Type B pancreatic cell (in vitro differentiated cells): Measurements from ENCODE around the gene SMAP1. TPM values are rescaled to one million over a fixed set of nuclear protein-coding genes. Genes with fewer than 3 reads are reported as not detected.

Experiments
- DNase-seq: peaks from one replicate; pipeline ENCODE4 v3.0.0; 2021; ENCODE audit warnings: mixed read lengths; ENCODE audit not compliant: unreplicated experiment; ENCODE audit errors: extremely low spot score
- H3K27ac Mint-ChIP-seq: 2 replicates; pipeline ENCODE4 v1.8.0; 2021; ENCODE audit warnings: mild to moderate bottlenecking, mixed read lengths
- H3K27me3 Mint-ChIP-seq: 2 replicates; pipeline ENCODE4 v1.8.0; 2021; ENCODE audit warnings: mixed read lengths
- H3K36me3 Mint-ChIP-seq: 2 replicates; pipeline ENCODE4 v1.8.0; 2021; ENCODE audit warnings: mixed read lengths
- H3K4me1 Mint-ChIP-seq: one replicate; pipeline ENCODE4 v1.8.0; 2021; ENCODE audit warnings: mixed read lengths; ENCODE audit not compliant: unreplicated experiment
- H3K4me3 Mint-ChIP-seq: 2 replicates; pipeline ENCODE4 v1.8.0; 2021; ENCODE audit warnings: mild to moderate bottlenecking, mixed read lengths
- H3K9me3 Mint-ChIP-seq: 2 replicates; pipeline ENCODE4 v1.8.0; 2021; ENCODE audit warnings: mixed read lengths
- CTCF ChIP-seq: fragments of 200-600 bp; sonication (generic); conservative IDR thresholded peaks from 2 replicates; pipeline ENCODE4 v1.5.0; 2021; ENCODE audit warnings: antibody characterized with exemption, mild to moderate bottlenecking
- total RNA-seq: library from RNA; stranded (reverse); gene quantifications from 2 replicates; pipeline ENCODE4 v1.2.1, GENCODE V29; 2021; ENCODE audit warnings: low replicate concordance

Gene SMAP1
- total RNA-seq, 1 donor from 2014 or later: 22.8 TPM

GRCh38 chr6:70672549-70672948 lies 4.9 kb downstream of the SMAP1 start:
- H3K4me1 Mint-ChIP-seq: peaks cover 35% of the 10 kb centered on the region
- DNase-seq: no peak
- H3K4me3 Mint-ChIP-seq: no peak overlapping the region
- H3K27me3 Mint-ChIP-seq: no peaks in the 10 kb centered on the region
- peaks cover 9% of the 10 kb centered on the region for H3K36me3 Mint-ChIP-seq
- no peak for TF ChIP-seq CTCF
- H3K9me3 Mint-ChIP-seq: no peaks in the 10 kb centered on the region
- no peak overlapping the region for H3K27ac Mint-ChIP-seq

GRCh38 chr6:70673054-70673453 lies 5.4 kb downstream of the SMAP1 start:
- Mint-ChIP-seq H3K9me3 (no peaks in the 10 kb centered on the region), H3K4me3 (no peak overlapping the region), H3K27ac (no peak overlapping the region), H3K36me3 (peaks cover 9% of the 10 kb centered on the region), H3K27me3 (no peaks in the 10 kb centered on the region), H3K4me1 (peaks cover 35% of the 10 kb centered on the region)
- TF ChIP-seq CTCF: no peak
- no peak for DNase-seq

GRCh38 chr6:70673601-70674000 lies 5.9 kb downstream of the SMAP1 start:
- no peak for DNase-seq
- Mint-ChIP-seq H3K4me3 (no peak overlapping the region), H3K27ac (no peak overlapping the region), H3K4me1 (peaks cover 32% of the 10 kb centered on the region), H3K9me3 (no peaks in the 10 kb centered on the region), H3K27me3 (no peaks in the 10 kb centered on the region), H3K36me3 (peaks cover 9% of the 10 kb centered on the region)
- TF ChIP-seq CTCF: no peak

GRCh38 chr6:70675822-70676221 lies 8.1 kb downstream of the SMAP1 start:
- TF ChIP-seq CTCF: no peak
- Mint-ChIP-seq H3K27ac (no peak overlapping the region), H3K36me3 (peaks cover 9% of the 10 kb centered on the region), H3K9me3 (no peaks in the 10 kb centered on the region), H3K4me3 (no peak overlapping the region), H3K27me3 (no peaks in the 10 kb centered on the region), H3K4me1 (peaks cover 18% of the 10 kb centered on the region)
- no peak for DNase-seq

DNA sequence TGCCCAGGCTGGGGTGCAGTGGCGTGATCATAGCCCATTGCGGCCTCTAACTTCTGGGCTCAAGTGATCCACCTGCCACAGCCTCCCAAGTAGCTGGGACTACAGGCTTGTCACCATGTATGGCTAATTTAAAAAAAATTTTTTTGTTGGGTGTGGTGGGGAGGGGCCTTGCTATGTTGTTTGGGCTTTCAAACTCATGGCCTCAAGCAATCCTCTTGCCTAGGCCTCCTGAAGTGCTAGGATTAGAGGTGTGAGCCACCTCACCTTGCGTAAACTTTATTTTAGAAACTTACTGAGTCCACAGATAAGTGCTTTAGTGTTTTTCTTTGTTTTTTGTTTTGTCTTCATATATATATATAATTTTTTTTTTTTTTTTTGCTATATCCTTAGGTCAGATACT lies 9.1 kb downstream of the SMAP1 start:
- no peak for TF ChIP-seq CTCF
- no peak for DNase-seq
- Mint-ChIP-seq H3K27ac (no peak overlapping the region), H3K36me3 (peaks cover 9% of the 10 kb centered on the region), H3K9me3 (no peaks in the 10 kb centered on the region), H3K4me1 (peaks cover 14% of the 10 kb centered on the region), H3K27me3 (no peaks in the 10 kb centered on the region), H3K4me3 (no peak overlapping the region)

- no peaks in the 10 kb centered on the region for H3K9me3 Mint-ChIP-seq
- DNase-seq: no peak
- H3K36me3 Mint-ChIP-seq: peaks cover 9% of the 10 kb centered on the region
- no peak overlapping the region for H3K27ac Mint-ChIP-seq
- no peaks in the 10 kb centered on the region for H3K27me3 Mint-ChIP-seq
- TF ChIP-seq CTCF: no peak
- H3K4me3 Mint-ChIP-seq: no peak overlapping the region
- peaks cover 6% of the 10 kb centered on the region for H3K4me1 Mint-ChIP-seq
Observed at GRCh38 chr6:70680396-70680795, 12.7 kb downstream of the SMAP1 start.
